Stimulated activated CD4-positive, alpha-beta T cell treated with anti-CD3 and anti-CD28 coated beads, Interleukin-15, amount 100 ng/mL, for 24 hours (primary cell): ENCODE results near the gene EPB41.

ENCODE experiments used
- DNase-seq: peaks from one replicate; pipeline ENCODE4 v3.0.0-alpha.2; 2020

The EPB41 gene

DNA sequence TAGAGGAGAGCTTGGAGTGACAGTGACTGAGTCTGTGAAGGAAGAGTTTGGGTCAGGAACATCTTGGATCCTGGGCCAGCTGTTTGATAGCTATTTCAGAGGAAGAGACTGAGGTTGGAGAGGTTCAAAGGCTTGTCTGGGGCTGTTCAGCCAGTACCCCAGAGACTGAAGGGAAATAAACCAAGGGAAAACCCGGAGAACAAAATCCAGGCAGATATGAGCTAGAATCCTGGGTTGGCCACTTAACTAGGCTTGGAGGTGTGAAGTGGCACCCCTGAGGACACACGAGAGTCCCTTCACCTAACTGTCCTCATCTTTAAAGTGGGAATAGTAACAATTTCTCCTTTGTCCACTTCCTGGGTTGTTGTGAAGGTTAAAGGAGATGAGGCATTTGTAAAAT lies 23.1 kb upstream of the EPB41 start:
- DNase-seq: no peak

DNA sequence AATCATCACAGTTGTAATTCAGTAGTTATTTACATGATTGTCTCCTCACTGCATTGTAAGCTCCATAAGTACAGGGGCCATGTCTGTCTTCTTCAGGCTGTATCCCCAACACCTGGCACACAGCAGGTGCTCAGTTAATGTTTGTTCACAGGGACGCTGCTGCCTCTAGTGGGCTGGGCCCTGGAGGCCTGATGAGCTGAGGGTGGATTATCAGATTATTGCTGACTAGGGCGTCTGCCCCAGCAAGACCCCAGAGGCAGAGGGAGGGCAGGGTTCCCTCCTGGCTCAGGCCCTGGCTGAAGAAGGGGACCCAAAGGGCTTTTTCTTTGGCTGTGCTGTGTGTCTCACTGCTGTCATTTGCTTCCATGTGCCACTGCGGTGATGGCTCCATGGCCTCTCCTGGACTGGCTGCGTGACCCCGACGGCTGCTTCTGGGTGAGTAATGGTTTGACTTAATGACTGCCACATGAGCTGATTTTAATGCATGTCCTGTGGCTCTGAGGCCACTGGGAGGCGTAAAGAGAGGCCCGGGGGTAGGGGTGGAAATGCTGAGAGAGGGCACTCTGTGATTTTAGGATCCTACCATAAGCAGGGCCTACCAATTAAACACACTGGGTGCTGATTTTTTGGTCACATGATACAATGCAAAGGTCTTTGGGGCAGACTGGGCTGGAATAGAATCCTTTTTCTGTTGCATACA lies 20.8 kb upstream of the EPB41 start:
- no peak for DNase-seq

GRCh38 chr1:28894785-28895184 lies 19.6 kb upstream of the EPB41 start:
- no peak for DNase-seq

- DNase-seq: no peak
Observed at GRCh38 chr1:28895896-28896608, 18.3 kb upstream of the EPB41 start.

- DNase-seq: no peak
Observed at GRCh38 chr1:28896609-28896986, 17.8 kb upstream of the EPB41 start.

DNA sequence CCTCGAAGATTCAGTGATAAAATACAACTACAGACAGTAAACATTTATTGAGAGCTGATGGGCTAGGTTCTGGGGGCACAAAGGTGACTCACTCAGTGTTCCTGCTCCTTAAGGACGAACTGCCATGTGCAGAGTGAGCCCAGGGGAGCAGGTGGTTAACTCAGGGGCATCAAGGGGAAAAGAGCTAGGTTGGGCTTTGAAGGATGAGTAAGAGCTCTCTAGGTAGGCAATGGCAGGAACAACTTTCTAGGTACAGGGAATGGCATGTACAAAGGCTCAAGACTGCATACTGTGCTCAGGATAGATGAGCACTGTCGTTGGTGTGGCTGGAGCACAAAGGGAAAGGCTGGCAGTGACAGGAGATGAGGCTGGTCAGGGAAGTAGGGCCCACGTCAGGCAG lies 16.6 kb upstream of the EPB41 start:
- DNase-seq: no peak

- DNase-seq: no peak
Observed at GRCh38 chr1:28898405-28898881, 15.9 kb upstream of the EPB41 start.

DNA sequence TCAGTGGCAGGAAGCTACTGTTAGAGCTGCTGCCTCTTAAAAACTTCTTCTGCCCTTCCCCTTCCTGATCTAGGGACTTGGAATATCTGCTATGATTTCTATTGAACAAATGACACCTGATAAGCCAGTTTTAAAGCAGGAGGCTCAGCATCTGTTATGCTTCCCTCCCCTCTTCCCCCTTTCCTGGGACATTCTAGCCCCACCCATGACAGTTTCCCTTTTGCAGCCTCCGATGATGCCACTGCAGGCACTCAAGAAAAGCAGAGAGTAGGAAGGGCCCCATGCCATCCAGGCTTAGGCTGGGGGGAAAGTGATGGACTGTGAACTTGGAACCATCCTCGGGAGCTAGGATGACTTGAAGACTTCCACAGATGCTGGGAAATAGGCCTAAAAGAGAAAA lies 15.1 kb upstream of the EPB41 start:
- DNase-seq: no peak

GRCh38 chr1:28900562-28900961 lies 13.8 kb upstream of the EPB41 start:
- DNase-seq: no peak

DNA sequence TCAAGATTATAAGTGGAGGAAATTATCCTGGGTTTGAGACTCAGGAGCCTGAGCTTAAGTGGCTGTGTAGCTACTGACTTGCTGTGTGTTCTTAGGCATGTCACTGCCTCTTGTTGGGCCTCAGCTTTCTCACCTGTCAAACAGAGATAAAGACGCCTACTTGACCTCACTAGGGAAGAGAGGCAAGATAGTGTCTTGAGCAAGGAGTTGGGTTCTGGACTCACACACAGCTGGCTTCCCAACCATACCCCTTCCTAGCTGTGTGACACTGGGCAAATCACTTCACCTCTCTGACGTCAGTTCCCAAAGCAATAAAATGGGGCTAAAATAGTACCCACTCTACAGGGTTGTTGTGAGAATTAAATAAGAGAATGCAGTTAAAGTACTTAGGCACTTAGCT lies 11.6 kb upstream of the EPB41 start:
- DNase-seq: no peak

DNA sequence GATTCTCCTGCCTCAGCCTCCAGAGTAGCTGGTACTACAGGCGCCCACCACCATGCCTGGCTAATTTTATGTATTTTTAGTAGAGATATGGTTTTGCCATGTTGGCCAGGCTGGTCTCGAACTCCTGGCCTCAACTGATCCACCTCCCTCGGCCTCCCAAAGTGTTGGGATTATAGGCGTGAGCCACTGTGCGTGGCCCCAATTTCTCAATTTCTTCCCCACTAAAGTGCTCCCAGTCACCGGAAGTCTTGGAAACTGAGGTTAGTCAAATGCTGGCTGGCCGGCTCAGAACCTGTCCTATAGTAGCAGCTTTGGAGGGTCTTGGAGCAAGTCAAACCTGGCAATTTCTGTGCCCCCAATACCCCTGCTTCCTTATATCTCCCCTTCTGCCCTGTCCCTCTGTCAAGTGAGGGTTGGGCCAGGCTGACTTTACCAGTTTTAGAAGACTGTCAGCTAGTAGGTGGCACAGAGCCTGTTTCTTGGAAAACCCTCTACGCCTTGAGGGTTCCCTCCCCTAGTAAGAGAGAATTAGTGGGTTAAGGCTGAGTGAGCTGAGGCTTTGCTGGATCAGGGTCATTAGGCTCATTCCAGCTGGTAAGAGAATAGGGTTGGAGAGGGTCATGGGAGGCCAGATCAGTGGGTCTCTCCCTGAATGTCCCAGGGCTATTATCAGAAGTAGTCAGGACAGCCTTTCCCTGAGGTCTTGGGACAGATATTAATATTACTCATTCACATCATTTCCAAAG lies 8.3 kb upstream of the EPB41 start:
- no peak for DNase-seq

GRCh38 chr1:28909198-28909597 lies 5.2 kb upstream of the EPB41 start:
- DNase-seq: no peak

- DNase-seq: no peak
Observed at GRCh38 chr1:28910379-28911115, 3.8 kb upstream of the EPB41 start.

GRCh38 chr1:28913786-28914227 lies 562 bp upstream of the EPB41 start:
- no peak for DNase-seq

DNA sequence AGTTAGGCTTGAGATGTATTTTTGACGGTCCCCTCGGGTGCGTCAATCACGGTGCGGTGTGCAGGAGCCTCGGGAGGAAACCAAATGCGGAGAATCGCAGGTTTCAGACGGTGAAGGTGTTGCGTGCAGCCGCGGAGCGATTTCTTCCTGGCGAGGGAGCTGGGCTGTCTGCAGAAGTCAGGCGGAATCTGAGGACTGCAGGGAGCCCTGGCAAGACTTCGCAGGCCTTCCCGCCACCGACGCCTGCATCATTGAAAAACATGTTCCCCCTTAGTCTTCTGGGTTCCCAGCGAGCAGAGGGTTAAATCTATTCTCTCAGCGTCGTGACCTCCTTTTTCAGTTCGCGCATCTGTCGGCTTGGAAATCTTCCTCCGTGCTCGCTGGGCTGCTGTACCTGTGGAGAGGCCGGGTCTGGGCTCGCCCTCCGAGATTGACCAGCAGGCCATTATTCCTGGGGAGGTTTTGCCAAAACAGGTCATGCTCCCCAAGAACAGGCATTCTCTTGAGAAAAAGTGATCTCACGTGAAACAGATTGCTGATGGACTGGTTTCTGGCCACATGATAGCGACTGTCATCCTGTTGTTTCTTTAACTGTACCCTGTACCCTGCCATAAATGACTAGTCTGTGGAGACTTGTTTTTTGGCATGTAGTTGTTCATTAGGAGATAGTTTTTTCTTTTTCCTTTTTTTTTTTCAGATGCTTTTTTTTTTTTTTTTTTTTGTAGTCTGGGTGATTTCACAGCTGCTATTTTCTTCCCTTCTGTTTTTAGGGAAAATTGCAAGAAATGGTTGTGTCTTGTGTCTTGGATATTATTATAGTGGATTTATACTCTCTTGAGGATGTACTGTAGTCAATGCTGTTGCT lies 894 bp downstream of the EPB41 start:
- peak; percentile 66 for DNase-seq

GRCh38 chr1:28917757-28918118 lies 3.4 kb downstream of the EPB41 start:
- peak; percentile 50 for DNase-seq

- no peak for DNase-seq
Observed at GRCh38 chr1:28921286-28921869, 7.0 kb downstream of the EPB41 start.

- DNase-seq: no peak
Observed at GRCh38 chr1:28925350-28925891, 11.1 kb downstream of the EPB41 start.

GRCh38 chr1:28926629-28927265 lies 12.4 kb downstream of the EPB41 start:
- no peak for DNase-seq

- no peak for DNase-seq
Observed at GRCh38 chr1:28927266-28927647, 12.9 kb downstream of the EPB41 start.
